Activated CD8-positive, alpha-beta memory T cell treated with anti-CD3 and anti-CD28 coated beads, Interleukin-2, amount 10 ng/mL, durations not matched to agents 7 days and 5 days (primary cell): ENCODE data around the gene RPL22. TPM values are rescaled to one million over a fixed set of nuclear protein-coding genes. Genes with fewer than 3 reads are reported as not detected.

Experiments
- ATAC-seq: fragments of 150-1000 bp; cut with Tn5 transposase; one replicate; pipeline ENCODE4 v1.10.0; 2021; ENCODE audit warnings: moderate library complexity
- CTCF ChIA-PET: fragments of 350-600 bp; sonication (Branson Sonifier 250); formaldehyde crosslinking; loops from one replicate; lab custom pipeline; 2021; ENCODE audit warnings: antibody characterized with exemption; lab: Charles Lee
- DNase-seq: peaks from one replicate; pipeline ENCODE4 v3.0.0-alpha.2; 2020
- H3K27ac Mint-ChIP-seq: one replicate; pipeline ENCODE4 v1.8.0; 2021; ENCODE audit warnings: mild to moderate bottlenecking, mixed read lengths
- H3K27me3 Mint-ChIP-seq: one replicate; pipeline ENCODE4 v1.8.0; 2021; ENCODE audit warnings: mixed read lengths
- H3K36me3 Mint-ChIP-seq: one replicate; pipeline ENCODE4 v1.8.0; 2021; ENCODE audit warnings: mild to moderate bottlenecking, mixed read lengths
- H3K4me1 Mint-ChIP-seq: one replicate; pipeline ENCODE4 v1.8.0; 2021; ENCODE audit warnings: mixed read lengths
- H3K4me3 Mint-ChIP-seq: one replicate; pipeline ENCODE4 v1.8.0; 2021; ENCODE audit warnings: mild to moderate bottlenecking, moderate library complexity, mixed read lengths
- H3K9me3 Mint-ChIP-seq: one replicate; pipeline ENCODE4 v1.8.0; 2022; ENCODE audit warnings: low read depth, mixed read lengths
- total RNA-seq, 2 experiments: library from RNA; stranded (reverse); gene quantifications; one replicate each; pipeline ENCODE4 v1.2.3, GENCODE V29; 2021

RPL22 gene
- total RNA-seq, 2 experiments from 2014 or later, result 229 to 287 TPM

DNA sequence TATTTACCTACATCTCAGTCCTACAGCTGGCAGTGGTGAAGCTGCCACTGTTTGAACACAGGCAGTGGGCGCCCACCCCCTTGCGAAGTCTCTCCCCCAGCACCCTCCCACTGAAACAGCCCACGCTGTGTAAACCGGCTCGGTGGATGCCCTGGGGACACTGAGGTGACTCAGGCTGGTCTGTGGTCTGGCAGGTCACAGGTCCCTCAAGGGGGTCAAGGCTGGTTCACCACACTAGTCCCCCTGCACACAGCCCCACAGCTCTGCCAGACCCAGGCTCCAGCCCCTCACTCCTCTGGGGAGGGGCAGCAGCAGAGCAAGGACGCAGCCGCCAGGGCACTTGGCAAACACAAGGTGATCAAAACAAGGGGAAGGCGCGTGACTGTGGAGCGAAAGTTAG, 26.8 kb downstream of the RPL22 start:
- ATAC-seq (no peak), DNase-seq (no peak)
- Mint-ChIP-seq H3K9me3 (no peaks in the 10 kb centered on the region), H3K4me1 (no peaks in the 10 kb centered on the region), H3K4me3 (no peak overlapping the region), H3K27ac (no peak overlapping the region), H3K27me3 (peaks cover 7% of the 10 kb centered on the region), H3K36me3 (no peaks in the 10 kb centered on the region)
- CTCF ChIA-PET, result no interaction called here

DNA sequence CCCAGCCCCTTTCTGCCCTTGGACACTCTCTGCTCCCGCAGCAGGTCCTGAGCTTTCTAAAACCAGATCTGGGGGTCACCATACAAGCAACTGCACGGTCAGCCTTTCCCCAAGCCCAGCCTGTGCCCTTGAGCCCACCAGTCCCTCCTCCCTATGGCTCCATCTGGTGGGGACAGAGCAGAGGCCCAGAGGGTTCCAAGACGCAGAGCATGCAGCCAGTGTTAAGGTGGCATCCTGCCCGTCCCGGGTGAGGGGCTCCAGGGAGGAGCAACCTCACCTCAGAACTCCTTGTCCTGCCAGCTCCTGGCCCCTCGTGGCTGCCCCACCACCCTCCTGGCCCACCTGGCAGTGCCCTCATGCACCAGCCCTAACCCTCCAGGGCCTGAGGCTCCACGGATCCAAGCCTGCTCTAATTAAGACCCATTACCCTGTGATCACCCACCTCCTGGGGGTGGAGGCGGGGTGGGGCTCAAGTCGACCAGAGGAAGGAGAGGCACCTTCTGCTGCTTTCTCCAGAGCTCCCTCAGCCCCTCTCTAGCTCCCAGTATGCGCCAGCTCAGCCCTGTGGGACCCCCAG, 27.8 kb downstream of the RPL22 start:
- H3K36me3 Mint-ChIP-seq, result no peaks in the 10 kb centered on the region
- CTCF ChIA-PET, result no interaction called here
- H3K27me3 Mint-ChIP-seq, result peaks cover 2% of the 10 kb centered on the region
- H3K27ac Mint-ChIP-seq, result no peak overlapping the region
- H3K4me3 Mint-ChIP-seq, result no peak overlapping the region
- H3K4me1 Mint-ChIP-seq, result no peaks in the 10 kb centered on the region
- no peak for DNase-seq
- no peaks in the 10 kb centered on the region for H3K9me3 Mint-ChIP-seq
- ATAC-seq, result no peak

DNA sequence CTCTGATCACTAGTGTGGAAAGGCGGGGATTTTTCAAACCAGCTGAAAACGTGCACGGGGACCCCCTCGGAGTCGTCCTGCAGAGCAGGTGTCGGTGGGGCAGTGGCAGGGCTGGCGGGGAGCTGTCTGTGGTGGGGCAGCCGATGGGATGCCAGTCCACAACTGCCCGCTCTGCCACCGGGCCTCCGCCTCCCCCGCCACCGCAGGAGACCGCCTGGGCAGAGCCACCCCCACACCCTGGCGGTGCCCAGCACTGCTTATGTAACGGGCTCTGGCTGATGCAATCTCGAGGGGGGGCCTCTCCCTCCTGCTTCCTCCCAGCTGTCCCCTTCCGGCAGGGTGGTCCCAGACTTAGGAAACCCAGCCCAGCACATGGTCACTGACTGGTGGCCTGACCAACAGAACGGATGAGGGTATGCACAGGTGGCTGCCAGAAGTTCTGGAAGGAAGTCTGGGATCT, 28.6 kb downstream of the RPL22 start:
- no peak for ATAC-seq
- no peak overlapping the region for H3K4me3 Mint-ChIP-seq
- peaks cover 2% of the 10 kb centered on the region for H3K27me3 Mint-ChIP-seq
- H3K27ac Mint-ChIP-seq, result no peak overlapping the region
- no peaks in the 10 kb centered on the region for H3K4me1 Mint-ChIP-seq
- no peak for DNase-seq
- H3K36me3 Mint-ChIP-seq, result no peaks in the 10 kb centered on the region
- no peaks in the 10 kb centered on the region for H3K9me3 Mint-ChIP-seq
- CTCF ChIA-PET, result no interaction called here

DNA sequence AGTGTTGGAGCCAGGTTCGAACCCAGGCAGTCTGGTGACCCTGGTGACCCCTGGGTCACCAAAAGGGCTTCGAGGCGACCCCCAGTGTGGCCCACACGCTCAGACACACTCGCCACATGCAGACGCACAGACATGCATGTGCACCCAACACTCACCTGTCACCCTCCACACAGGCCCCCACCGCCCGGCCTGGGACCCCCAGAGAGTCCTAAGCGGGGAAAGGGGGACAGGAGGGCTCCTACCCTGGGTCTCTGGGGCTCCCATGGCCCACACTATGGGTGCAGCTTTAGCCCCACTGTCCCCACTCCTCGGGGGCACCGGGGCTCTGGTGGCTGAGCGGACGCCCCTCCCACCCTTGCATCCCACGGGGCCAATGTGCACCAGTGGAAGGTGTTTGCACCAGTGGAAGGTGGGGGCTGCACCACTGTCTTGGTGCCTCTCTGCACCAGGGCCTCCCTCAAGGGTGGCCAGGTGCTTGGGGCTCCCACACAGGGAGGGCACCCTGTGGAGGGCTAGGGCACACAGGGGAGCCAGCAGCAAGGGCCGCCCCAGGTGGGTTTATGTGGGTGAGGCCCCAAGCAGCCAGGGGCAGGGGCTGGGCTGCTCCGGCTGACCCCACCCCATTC, 29.2 kb downstream of the RPL22 start:
- H3K4me1 Mint-ChIP-seq, result no peaks in the 10 kb centered on the region
- ATAC-seq, result no peak

DNA sequence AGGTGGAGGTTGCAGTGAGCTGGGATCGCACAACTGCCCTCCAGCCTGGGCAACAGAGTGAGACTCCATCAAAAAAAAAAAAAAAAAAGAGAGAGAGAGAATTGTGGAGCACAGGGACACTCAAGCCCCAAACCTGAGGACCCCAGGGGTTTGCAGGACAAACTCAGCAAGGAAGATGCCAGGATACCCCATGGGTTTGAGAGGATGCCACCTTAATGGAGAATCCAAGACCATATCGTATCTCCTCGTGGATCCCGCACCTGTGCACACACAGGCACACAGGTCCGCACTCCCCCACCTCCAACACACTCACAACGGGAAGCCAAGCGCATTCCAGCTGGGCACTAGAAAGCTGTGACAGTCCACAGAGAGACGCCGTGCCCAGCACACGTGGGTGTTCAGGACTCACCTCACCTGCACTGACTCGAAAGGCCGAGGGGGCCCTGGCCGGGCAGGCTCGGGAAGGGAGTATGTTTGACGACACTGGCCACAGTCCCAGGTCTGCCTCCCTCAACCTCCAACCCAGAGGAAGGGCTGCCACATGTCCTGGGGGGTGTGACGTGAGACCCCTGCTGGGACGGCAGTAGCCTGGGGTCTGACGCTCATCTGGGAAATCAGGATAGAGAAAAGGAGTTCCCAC, 30.3 kb downstream of the RPL22 start:
- CTCF ChIA-PET, result no interaction called here
- DNase-seq (no peak), ATAC-seq (no peak)
- peaks cover 4% of the 10 kb centered on the region for H3K27me3 Mint-ChIP-seq
- H3K9me3 Mint-ChIP-seq, result no peaks in the 10 kb centered on the region
- H3K4me1 Mint-ChIP-seq, result no peaks in the 10 kb centered on the region
- H3K27ac Mint-ChIP-seq, result no peak overlapping the region
- H3K4me3 Mint-ChIP-seq, result no peak overlapping the region
- H3K36me3 Mint-ChIP-seq, result no peaks in the 10 kb centered on the region

More for the DNA sequence above, 29.2 kb downstream of the RPL22 start:
- Mint-ChIP-seq H3K9me3 (no peaks in the 10 kb centered on the region), H3K27ac (no peak overlapping the region), H3K4me3 (no peak overlapping the region), H3K36me3 (no peaks in the 10 kb centered on the region), H3K27me3 (peaks cover 2% of the 10 kb centered on the region)
- CTCF ChIA-PET, result no interaction called here
- DNase-seq, result no peak

DNA sequence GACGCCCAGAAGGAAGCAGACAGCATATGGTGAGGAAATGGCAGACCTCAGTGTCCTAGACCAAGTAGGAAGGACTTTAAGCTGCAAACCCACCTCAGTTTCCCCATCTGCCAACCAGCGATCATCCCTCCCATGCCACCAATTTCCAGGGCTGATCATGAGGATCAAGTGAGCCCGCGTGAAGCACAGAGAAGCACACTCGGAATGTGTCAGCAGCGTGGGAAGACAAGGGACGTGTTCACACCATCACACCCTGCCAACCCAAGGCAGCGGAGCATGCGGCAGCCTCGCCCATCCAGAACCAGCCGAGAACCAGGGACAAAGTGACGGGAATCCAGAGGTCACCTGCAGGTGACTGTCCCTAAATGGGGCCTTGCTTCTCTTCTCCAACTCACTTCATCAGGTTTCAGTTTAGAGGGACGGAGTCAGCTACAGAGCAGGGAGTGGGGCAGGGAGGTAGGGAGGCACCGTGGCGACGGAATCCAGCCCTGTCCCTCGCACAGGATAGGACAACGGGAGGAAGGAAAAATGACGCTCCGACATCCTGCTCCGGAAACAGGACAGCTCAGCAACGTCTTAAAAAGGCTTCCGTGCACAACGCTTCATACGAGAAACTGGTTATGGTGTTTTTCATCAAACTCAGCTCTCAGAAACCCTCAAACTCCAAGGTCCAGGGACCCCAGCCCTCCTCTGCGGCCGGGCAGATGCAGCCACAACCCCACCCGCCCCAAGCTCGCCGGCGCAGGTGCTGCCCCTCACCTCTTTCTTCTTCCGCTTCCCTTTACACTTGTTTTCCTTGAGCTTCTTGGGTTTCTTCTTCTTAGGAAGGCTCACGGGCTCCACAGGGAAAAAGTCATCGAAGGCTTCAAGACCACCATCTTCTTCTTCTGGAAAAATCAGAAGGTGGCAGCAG, 31.7 kb downstream of the RPL22 start:
- CTCF ChIA-PET, result no interaction called here
- H3K4me1 Mint-ChIP-seq, result no peaks in the 10 kb centered on the region
- no peaks in the 10 kb centered on the region for H3K9me3 Mint-ChIP-seq
- H3K27ac Mint-ChIP-seq, result no peak overlapping the region
- ATAC-seq, result no peak
- H3K36me3 Mint-ChIP-seq, result no peaks in the 10 kb centered on the region
- no peak for DNase-seq
- H3K27me3 Mint-ChIP-seq, result peaks cover 4% of the 10 kb centered on the region
- H3K4me3 Mint-ChIP-seq, result no peak overlapping the region

DNA sequence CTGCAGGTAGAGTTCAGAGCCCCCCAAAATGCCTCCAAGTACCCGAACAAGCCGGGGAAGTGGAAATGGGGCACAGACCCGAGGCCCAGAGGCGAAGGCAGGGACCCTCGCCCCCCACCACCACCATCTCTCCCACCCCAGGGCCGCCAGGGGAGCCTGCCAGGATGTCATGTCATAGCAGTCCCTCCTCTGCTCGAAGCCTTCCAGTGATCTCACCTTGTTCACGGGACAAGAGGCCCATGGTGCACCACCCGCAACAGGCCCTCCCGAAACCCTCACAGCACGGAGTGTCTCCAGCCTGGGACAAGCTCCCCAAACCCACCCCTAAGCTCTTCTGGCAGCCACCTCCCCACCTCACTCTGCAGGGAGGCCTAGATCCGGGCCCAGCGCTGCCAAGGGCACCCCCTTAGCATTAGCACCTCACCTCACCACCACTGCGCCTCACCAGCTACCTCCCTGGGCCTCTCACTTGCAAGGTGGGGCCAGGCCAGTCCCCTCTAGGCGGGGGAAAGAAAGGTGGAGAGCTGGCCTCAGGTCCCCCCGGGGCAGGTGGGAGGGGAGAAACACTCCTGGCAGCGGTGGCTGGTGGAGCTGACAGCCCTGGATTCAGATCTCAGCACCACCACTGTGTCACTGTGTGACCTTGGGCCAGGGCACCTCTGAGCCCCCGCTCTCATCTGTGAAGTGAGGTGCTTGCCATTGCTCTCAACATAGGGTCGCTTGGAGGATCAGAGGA, 32.6 kb downstream of the RPL22 start:
- H3K9me3 Mint-ChIP-seq, result no peaks in the 10 kb centered on the region
- H3K27ac Mint-ChIP-seq, result no peak overlapping the region
- H3K4me1 Mint-ChIP-seq, result no peaks in the 10 kb centered on the region
- H3K27me3 Mint-ChIP-seq, result peaks cover 8% of the 10 kb centered on the region
- CTCF ChIA-PET, result no interaction called here
- no peaks in the 10 kb centered on the region for H3K36me3 Mint-ChIP-seq
- DNase-seq, result no peak
- no peak overlapping the region for H3K4me3 Mint-ChIP-seq
- no peak for ATAC-seq

DNA sequence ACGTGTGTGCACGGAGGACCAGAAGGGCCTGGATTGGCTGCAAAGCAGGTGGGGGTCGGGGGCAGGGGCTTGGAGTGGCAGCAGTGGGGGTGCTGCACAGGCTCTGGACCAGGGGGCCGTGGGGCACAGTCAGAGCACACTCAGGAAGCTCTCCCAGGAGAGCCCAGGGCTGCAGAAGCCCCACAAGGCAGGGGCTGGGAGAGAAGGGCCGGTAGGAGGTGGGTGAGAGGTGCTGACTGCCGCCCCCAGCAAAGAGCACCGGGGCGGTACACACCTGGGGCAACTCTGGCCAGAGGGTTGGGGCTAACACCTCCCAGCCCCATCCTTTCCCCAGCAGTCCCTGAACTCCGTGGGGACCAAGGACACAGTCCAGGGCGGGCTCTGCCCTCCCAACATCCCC, 33.2 kb downstream of the RPL22 start:
- ATAC-seq, result no peak
- Mint-ChIP-seq H3K27ac (no peak overlapping the region), H3K36me3 (no peaks in the 10 kb centered on the region), H3K9me3 (no peaks in the 10 kb centered on the region), H3K4me3 (no peak overlapping the region), H3K27me3 (peaks cover 11% of the 10 kb centered on the region), H3K4me1 (no peaks in the 10 kb centered on the region)
- CTCF ChIA-PET, result no interaction called here
- no peak for DNase-seq

DNA sequence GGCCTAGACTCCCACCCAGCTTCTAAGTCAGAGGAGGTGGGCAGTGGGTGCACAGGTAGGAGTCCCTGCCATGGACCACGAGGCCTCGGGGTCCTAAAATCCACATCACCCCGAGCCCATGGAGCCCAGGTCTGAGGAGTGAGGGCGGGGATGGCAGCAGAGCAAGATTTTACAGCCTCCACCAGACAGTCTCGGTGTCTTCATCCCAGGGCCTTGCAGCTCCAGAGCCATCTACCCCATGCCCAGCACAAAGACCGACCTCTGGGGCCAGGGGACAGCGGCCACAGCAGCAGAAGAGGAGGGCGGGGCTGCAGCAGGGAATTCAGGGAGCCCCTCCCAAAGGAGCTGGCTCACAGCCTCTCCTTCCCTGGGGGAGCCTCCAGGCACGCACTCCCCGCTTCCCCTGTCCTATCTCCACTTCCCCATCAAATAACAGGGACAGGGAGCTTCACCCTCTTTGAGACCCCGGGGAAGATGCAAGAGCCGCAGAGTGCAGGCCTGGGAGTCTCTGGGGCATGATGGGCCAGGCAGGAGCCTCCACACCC, 33.9 kb downstream of the RPL22 start:
- H3K27ac Mint-ChIP-seq, result no peak overlapping the region
- no peaks in the 10 kb centered on the region for H3K4me1 Mint-ChIP-seq
- ATAC-seq (no peak), DNase-seq (no peak)
- no peaks in the 10 kb centered on the region for H3K9me3 Mint-ChIP-seq
- H3K27me3 Mint-ChIP-seq, result peaks cover 14% of the 10 kb centered on the region
- CTCF ChIA-PET, result no interaction called here
- H3K4me3 Mint-ChIP-seq, result no peak overlapping the region
- no peaks in the 10 kb centered on the region for H3K36me3 Mint-ChIP-seq

DNA sequence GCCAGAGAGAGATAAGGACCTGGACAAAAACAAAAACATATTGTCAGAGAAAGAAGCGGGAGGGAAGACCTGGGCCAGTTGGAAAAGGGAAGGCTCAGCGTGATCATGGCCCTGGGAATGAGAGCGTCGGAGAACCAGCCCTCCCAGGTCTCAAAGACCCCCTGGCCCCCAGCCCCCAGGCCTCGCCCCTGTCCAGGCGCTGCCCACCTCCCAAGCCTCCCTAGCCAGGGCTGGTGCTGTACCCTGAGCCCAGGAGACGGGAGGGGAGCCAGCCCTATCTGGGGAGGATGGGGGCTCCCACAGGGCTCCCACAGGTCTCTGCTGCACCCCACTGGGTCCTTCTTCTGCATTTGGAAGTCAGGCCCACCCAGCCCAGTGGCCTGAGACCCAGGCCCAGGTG, 34.4 kb downstream of the RPL22 start:
- Mint-ChIP-seq H3K36me3 (no peaks in the 10 kb centered on the region), H3K9me3 (no peaks in the 10 kb centered on the region), H3K27me3 (peaks cover 14% of the 10 kb centered on the region), H3K27ac (no peak overlapping the region), H3K4me1 (no peaks in the 10 kb centered on the region), H3K4me3 (no peak overlapping the region)
- DNase-seq, result no peak
- ATAC-seq, result no peak
- CTCF ChIA-PET, result no interaction called here

DNA sequence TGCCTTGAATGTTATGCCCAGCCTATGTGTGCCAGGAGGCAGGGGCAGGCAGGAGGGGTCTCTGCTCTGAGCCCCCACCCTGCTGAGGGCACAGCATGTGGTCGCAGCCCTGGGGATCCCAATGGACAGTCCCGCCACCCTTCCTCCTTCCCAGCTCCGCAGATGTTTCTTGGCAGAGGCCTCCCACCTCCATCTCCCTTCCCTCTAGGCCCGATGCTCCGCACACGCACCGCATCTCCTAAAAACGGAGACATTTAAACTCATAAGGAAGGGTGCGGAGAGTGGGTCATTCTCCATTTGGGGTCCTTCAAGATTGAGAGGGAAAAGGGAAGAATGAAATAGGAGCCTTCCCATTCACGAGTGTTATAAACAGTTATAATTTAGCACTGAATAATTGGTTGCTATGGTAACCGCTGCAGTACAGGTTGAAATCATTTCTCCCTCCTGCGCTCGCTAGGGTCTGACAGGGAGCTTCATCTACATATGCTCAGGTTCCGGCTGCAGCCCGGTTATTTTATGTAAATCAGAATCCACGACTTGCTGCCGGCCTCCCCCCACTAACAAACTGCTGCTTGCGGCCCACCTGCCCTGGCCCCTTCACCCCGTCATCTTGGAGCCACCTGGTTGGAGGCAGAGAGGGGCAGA, 35.3 kb downstream of the RPL22 start:
- H3K4me3 Mint-ChIP-seq, result no peak overlapping the region
- H3K9me3 Mint-ChIP-seq, result no peaks in the 10 kb centered on the region
- ATAC-seq, result no peak
- peaks cover 18% of the 10 kb centered on the region for H3K27me3 Mint-ChIP-seq
- CTCF ChIA-PET, result no interaction called here
- H3K27ac Mint-ChIP-seq, result no peak overlapping the region
- H3K36me3 Mint-ChIP-seq, result no peaks in the 10 kb centered on the region
- DNase-seq, result no peak
- H3K4me1 Mint-ChIP-seq, result peaks cover 2% of the 10 kb centered on the region

DNA sequence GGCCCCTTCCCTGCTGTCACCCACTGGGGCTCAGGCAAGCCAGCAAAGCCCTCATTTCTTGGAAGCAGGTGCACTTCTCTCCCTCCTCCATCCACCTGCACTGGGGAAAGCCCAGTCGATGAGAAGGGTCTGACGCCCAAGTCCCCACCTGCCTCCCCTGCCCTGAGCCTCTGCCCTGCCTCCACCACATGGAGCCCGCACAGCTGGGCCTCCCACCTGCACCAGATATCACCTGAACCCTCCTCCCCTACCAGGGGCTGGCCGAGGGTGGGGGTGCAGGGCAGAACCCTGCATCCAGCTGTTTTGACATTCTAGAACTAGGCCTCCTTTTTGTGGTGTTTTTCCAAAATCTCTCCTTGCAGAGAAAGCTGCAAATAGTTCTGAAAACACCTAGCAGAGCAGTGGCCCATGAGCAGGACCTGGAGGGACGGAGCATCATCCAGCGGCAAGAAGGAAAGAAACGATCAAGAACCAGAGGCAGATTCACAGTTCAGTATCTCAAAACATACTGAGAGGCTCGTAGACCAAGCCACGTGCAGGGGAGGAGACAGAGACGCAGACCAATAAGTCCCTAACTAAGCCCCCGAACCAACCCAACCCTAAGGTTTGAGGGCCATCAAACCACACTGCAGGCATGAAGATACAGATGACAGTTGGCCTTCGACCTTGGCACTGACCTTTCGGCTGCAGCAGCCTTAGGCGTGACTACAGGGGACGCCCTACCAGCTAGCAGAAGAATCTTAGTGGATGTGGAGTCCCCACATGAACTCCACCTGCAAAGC, 36.0 kb downstream of the RPL22 start:
- H3K9me3 Mint-ChIP-seq, result no peaks in the 10 kb centered on the region
- no peak overlapping the region for H3K27ac Mint-ChIP-seq
- no peak overlapping the region for H3K4me3 Mint-ChIP-seq
- CTCF ChIA-PET, result no interaction called here
- no peak for DNase-seq
- H3K4me1 Mint-ChIP-seq, result peaks cover 2% of the 10 kb centered on the region
- H3K27me3 Mint-ChIP-seq, result peaks cover 19% of the 10 kb centered on the region
- no peaks in the 10 kb centered on the region for H3K36me3 Mint-ChIP-seq
- ATAC-seq, result no peak
